MCF 10A (cell line): ENCODE data around the gene RBMX. TPM values are rescaled to one million over a fixed set of nuclear protein-coding genes. Genes with fewer than 3 reads are reported as not detected.

ENCODE experiments used
- BruUV-seq: library from RNA; stranded (reverse); fragments of 400-500 nt; replicated peaks from 2 replicates; lab custom pipeline; 2021; lab: Mats Ljungman, UMichigan
- CTCF ChIA-PET: fragments of 300-600 bp; sonication (Branson Sonifier 250); formaldehyde crosslinking; extraction: SDS; loops from one replicate; lab custom pipeline; 2021; ENCODE audit warnings: antibody characterized with exemption, inconsistent platforms; lab: Yijun Ruan, JAX
- POLR2A ChIA-PET: fragments of 300-600, 350-650 bp; sonication (Branson Sonifier 250); formaldehyde crosslinking; extraction: SDS; loops from one replicate; lab custom pipeline; 2020; ENCODE audit warnings: antibody characterized with exemption, inconsistent platforms; lab: Yijun Ruan, JAX
- DNase-seq: peaks from one replicate; pipeline ENCODE4 v3.0.0-alpha.2; 2018; ENCODE audit not compliant: unreplicated experiment
- H3K27ac Mint-ChIP-seq: one replicate; pipeline ENCODE4 v1.8.0; 2022; ENCODE audit warnings: mild to moderate bottlenecking, low read depth, mixed read lengths; ENCODE audit not compliant: unreplicated experiment
- H3K27me3 Mint-ChIP-seq: one replicate; pipeline ENCODE4 v1.8.0; 2022; ENCODE audit warnings: mixed read lengths; ENCODE audit not compliant: insufficient read depth, unreplicated experiment
- H3K36me3 Mint-ChIP-seq: one replicate; pipeline ENCODE4 v1.8.0; 2022; ENCODE audit warnings: mild to moderate bottlenecking, moderate library complexity, mixed read lengths; ENCODE audit not compliant: insufficient read depth, unreplicated experiment
- H3K4me1 Mint-ChIP-seq: one replicate; pipeline ENCODE4 v1.8.0; 2022; ENCODE audit warnings: mixed read lengths; ENCODE audit not compliant: insufficient read depth, unreplicated experiment
- H3K4me3 Mint-ChIP-seq: one replicate; pipeline ENCODE4 v1.8.0; 2022; ENCODE audit warnings: mild to moderate bottlenecking, moderate library complexity, mixed read lengths; ENCODE audit not compliant: unreplicated experiment
- H3K9me3 Mint-ChIP-seq: one replicate; pipeline ENCODE4 v1.8.0; 2022; ENCODE audit warnings: mixed read lengths; ENCODE audit not compliant: unreplicated experiment
- CTCF ChIP-seq: fragments of 200-600 bp; IDR thresholded peaks from one replicate; pipeline ENCODE4 v1.8.0; 2022; ENCODE audit warnings: antibody characterized with exemption, mild to moderate bottlenecking; ENCODE audit not compliant: unreplicated experiment
- intact Hi-C: fragments of 100-400 bp; cut with micrococcal nuclease; formaldehyde crosslinking; loops from 2 replicates; pipeline ENCODE4 v1.14.1; 2022
- total RNA-seq: library from RNA; stranded (reverse); gene quantifications from 2 replicates; pipeline ENCODE4 v1.2.3, GENCODE V29; 2022

The RBMX gene
- total RNA-seq, 1 experiment from 2014 or later = 333 TPM

GRCh38 chrX:136847874-136848273, 32.7 kb downstream of the RBMX start:
- H3K4me1 Mint-ChIP-seq = peaks cover 5% of the 10 kb centered on the region

GRCh38 chrX:136839196-136839595, 41.3 kb downstream of the RBMX start:
- no peak for TF ChIP-seq CTCF
- H3K27ac Mint-ChIP-seq = no peak overlapping the region
- ChIA-PET CTCF (interaction anchor here (0.8 kb wide), 1 partner anchor 11 kb away, joined by 3 read pairs; no protein-coding TSS in a partner anchor), POLR2A (no interaction called here)
- DNase-seq = no peak
- peaks cover 10% of the 10 kb centered on the region for H3K36me3 Mint-ChIP-seq
- no peak overlapping the region for H3K4me3 Mint-ChIP-seq
- no TSS peak for BruUV-seq
- H3K4me1 Mint-ChIP-seq = no peaks in the 10 kb centered on the region
- intact Hi-C loops = no loop called here
- H3K27me3 Mint-ChIP-seq = no peaks in the 10 kb centered on the region
- no peaks in the 10 kb centered on the region for H3K9me3 Mint-ChIP-seq

More at GRCh38 chrX:136847874-136848273, 32.7 kb downstream of the RBMX start:
- no TSS peak for BruUV-seq
- H3K27me3 Mint-ChIP-seq = no peaks in the 10 kb centered on the region
- no peak for TF ChIP-seq CTCF
- POLR2A ChIA-PET = interaction anchor here (0.9 kb wide), 1 partner anchor 137 kb away, joined by 4 read pairs; no protein-coding TSS in a partner anchor
- peaks cover 27% of the 10 kb centered on the region for H3K36me3 Mint-ChIP-seq
- no peak overlapping the region for H3K4me3 Mint-ChIP-seq
- H3K27ac Mint-ChIP-seq = no peak overlapping the region
- intact Hi-C loops = no loop called here
- CTCF ChIA-PET = no interaction called here
- H3K9me3 Mint-ChIP-seq = peaks cover 7% of the 10 kb centered on the region
- no peak for DNase-seq

- ChIA-PET CTCF (no interaction called here), POLR2A (interaction anchor here (0.7 kb wide), 1 partner anchor 280 kb away, joined by 3 read pairs; no protein-coding TSS in a partner anchor)
- H3K36me3 Mint-ChIP-seq = no peaks in the 10 kb centered on the region
- no peaks in the 10 kb centered on the region for H3K4me1 Mint-ChIP-seq
- no peak overlapping the region for H3K4me3 Mint-ChIP-seq
- no peak for DNase-seq
- H3K9me3 Mint-ChIP-seq = no peaks in the 10 kb centered on the region
- intact Hi-C loops = no loop called here
- no peaks in the 10 kb centered on the region for H3K27me3 Mint-ChIP-seq
- TF ChIP-seq CTCF = no peak
- H3K27ac Mint-ChIP-seq = no peak overlapping the region
- no TSS peak for BruUV-seq
Observed at GRCh38 chrX:136835761-136836160, 44.8 kb downstream of the RBMX start.

- no peak for DNase-seq
- intact Hi-C loops = no loop called here
- H3K4me1 Mint-ChIP-seq = no peaks in the 10 kb centered on the region
- H3K27me3 Mint-ChIP-seq = no peaks in the 10 kb centered on the region
- H3K36me3 Mint-ChIP-seq = peaks cover 6% of the 10 kb centered on the region
- ChIA-PET POLR2A (no interaction called here), CTCF (no interaction called here)
- no peaks in the 10 kb centered on the region for H3K9me3 Mint-ChIP-seq
- no TSS peak for BruUV-seq
- no peak overlapping the region for H3K4me3 Mint-ChIP-seq
- H3K27ac Mint-ChIP-seq = no peak overlapping the region
- TF ChIP-seq CTCF = no peak
Observed at GRCh38 chrX:136829413-136829812, 51.1 kb downstream of the RBMX start.
